GM23338 (cell line): ENCODE data around the gene CYB5RL. TPM values are rescaled to one million over a fixed set of nuclear protein-coding genes. Genes with fewer than 3 reads are reported as not detected.
A peak's percentile ranks its signal among the peaks of the same experiment; 100 is the strongest.

Experiments used
- ATAC-seq: fragments of 200-7000 bp; cut with Tn5 transposase; 3 replicates; pipeline ENCODE4 v1.9.1; 2020
- DNase-seq: peaks from one replicate; pipeline ENCODE4 v3.0.0-alpha.2; 2015; ENCODE audit warnings: low spot score
- H2AFZ ChIP-seq: fragments of 200-600 bp; sonication (generic); 2 replicates; pipeline ENCODE4 v1.8.0; 2016; ENCODE audit warnings: antibody characterized with exemption, mild to moderate bottlenecking, moderate library complexity
- H3F3A ChIP-seq: fragments of 200-600 bp; sonication (generic); replicated peaks from 2 replicates; pipeline ENCODE4 v1.8.0; 2017; ENCODE audit warnings: antibody characterized with exemption, mixed run types, low read depth
- H3K27ac ChIP-seq: fragments of 200-600 bp; sonication (generic); 2 replicates; pipeline ENCODE4 v1.6.1; 2016; ENCODE audit warnings: low read depth
- H3K27me3 ChIP-seq: fragments of 200-600 bp; sonication (generic); 2 replicates; pipeline ENCODE4 v1.8.0; 2016; ENCODE audit warnings: mild to moderate bottlenecking, mixed run types, moderate library complexity; ENCODE audit not compliant: insufficient read depth
- H3K36me3 ChIP-seq: fragments of 200-600 bp; sonication (generic); 2 replicates; pipeline ENCODE4 v1.8.0; 2016; ENCODE audit warnings: mild to moderate bottlenecking; ENCODE audit not compliant: insufficient read depth
- H3K4me1 ChIP-seq: fragments of 200-600 bp; sonication (generic); 2 replicates; pipeline ENCODE4 v1.8.0; 2016; ENCODE audit warnings: mild to moderate bottlenecking, moderate library complexity; ENCODE audit not compliant: insufficient read depth
- H3K4me2 ChIP-seq: fragments of 200-600 bp; sonication (generic); 2 replicates; pipeline ENCODE4 v1.7.1; 2017; ENCODE audit warnings: mixed run types
- H3K4me3 ChIP-seq: fragments of 200-600 bp; sonication (generic); 2 replicates; pipeline ENCODE4 v1.6.1; 2016; ENCODE audit warnings: mixed run types
- H3K79me2 ChIP-seq: fragments of 200-600 bp; sonication (generic); replicated peaks from 2 replicates; pipeline ENCODE4 v1.8.0; 2017; ENCODE audit warnings: mild to moderate bottlenecking; ENCODE audit not compliant: insufficient read depth
- H3K9me2 ChIP-seq: fragments of 200-600 bp; sonication (generic); 2 replicates; pipeline ENCODE4 v1.8.0; 2017; ENCODE audit not compliant: insufficient read depth
- H4K20me1 ChIP-seq: fragments of 200-600 bp; sonication (generic); replicated peaks from 2 replicates; pipeline ENCODE4 v1.8.0; 2017; ENCODE audit warnings: mild to moderate bottlenecking; ENCODE audit not compliant: insufficient read depth
- H3K27ac Mint-ChIP-seq: 2 replicates; pipeline ENCODE4 v1.8.0; 2020; ENCODE audit warnings: inconsistent platforms, mild to moderate bottlenecking, moderate library complexity, mixed read lengths
- H3K27me3 Mint-ChIP-seq: 3 replicates; pipeline ENCODE4 v1.8.0; 2022; ENCODE audit warnings: low read depth, mild to moderate bottlenecking, moderate library complexity, mixed read lengths, inconsistent platforms; ENCODE audit not compliant: insufficient read depth, poor library complexity
- H3K36me3 Mint-ChIP-seq: 3 replicates; pipeline ENCODE4 v1.8.0; 2021; ENCODE audit warnings: low read depth, mild to moderate bottlenecking, inconsistent platforms, moderate library complexity, mixed read lengths
- H3K4me1 Mint-ChIP-seq: 3 replicates; pipeline ENCODE4 v1.8.0; 2020; ENCODE audit warnings: mild to moderate bottlenecking, inconsistent platforms, mixed read lengths
- H3K4me3 Mint-ChIP-seq: 3 replicates; pipeline ENCODE4 v1.8.0; 2021; ENCODE audit warnings: moderate library complexity, mild to moderate bottlenecking, inconsistent platforms, mixed read lengths
- H3K9me3 Mint-ChIP-seq: 3 replicates; pipeline ENCODE4 v1.8.0; 2020; ENCODE audit warnings: moderate library complexity, mild to moderate bottlenecking, inconsistent platforms, mixed read lengths
- CREB1 ChIP-seq: fragments of 250-450 bp; sonication (Bioruptor Pico); IDR thresholded peaks from 2 replicates; pipeline ENCODE4 v1.5.0; 2020; ENCODE audit warnings: low read depth, mild to moderate bottlenecking, moderate library complexity
- CTCF ChIP-seq, 2 experiments: fragments of 200-600 bp in 1 of 2; sonication (generic) in 1 of 2; conservative IDR thresholded peaks; 2 replicates each; pipeline versions ENCODE4 v1.5.1 to v1.6.1; 2016 to 2017; ENCODE audit warnings: antibody characterized with exemption in 2 of 2, low read depth in 2 of 2, mild to moderate bottlenecking in 2 of 2, moderate library complexity in 1 of 2
- ETS1 ChIP-seq: IDR thresholded peaks from 2 replicates; pipeline ENCODE4 v1.6.1; 2016; ENCODE audit warnings: antibody characterized with exemption
- EZH2 ChIP-seq: fragments of 200-600 bp; sonication (generic); IDR thresholded peaks from one replicate; pipeline ENCODE4 v1.8.0; 2017; ENCODE audit warnings: antibody characterized with exemption, mild to moderate bottlenecking, low read depth; ENCODE audit not compliant: unreplicated experiment
- EZH2phosphoT487 ChIP-seq: fragments of 200-600 bp; sonication (generic); IDR thresholded peaks from one replicate; pipeline ENCODE4 v1.8.1; 2018; ENCODE audit warnings: antibody characterized with exemption; ENCODE audit not compliant: unreplicated experiment
- JUNB ChIP-seq: IDR thresholded peaks from one replicate; pipeline ENCODE4 v1.6.1; 2016; ENCODE audit warnings: antibody characterized with exemption; ENCODE audit not compliant: unreplicated experiment
- NANOG ChIP-seq: IDR thresholded peaks from 2 replicates; pipeline ENCODE4 v1.6.1; 2016; ENCODE audit warnings: antibody characterized with exemption, borderline replicate concordance
- POLR2AphosphoS5 ChIP-seq: IDR thresholded peaks from 2 replicates; pipeline ENCODE4 v1.6.1; 2016; ENCODE audit warnings: antibody characterized with exemption, low read depth
- REST ChIP-seq: IDR thresholded peaks from one replicate; pipeline ENCODE4 v1.6.1; 2018; ENCODE audit warnings: antibody characterized with exemption; ENCODE audit not compliant: unreplicated experiment
- STAT1 ChIP-seq: IDR thresholded peaks from one replicate; pipeline ENCODE4 v1.6.1; 2016; ENCODE audit warnings: antibody characterized with exemption; ENCODE audit not compliant: unreplicated experiment
- ZNF114 ChIP-seq: fragments of 250-450 bp; sonication (Bioruptor Pico); IDR thresholded peaks from 2 replicates; pipeline ENCODE4 v1.5.0; 2020; ENCODE audit warnings: mild to moderate bottlenecking, moderate library complexity
- ZNF331 ChIP-seq: fragments of 250-450 bp; sonication (Bioruptor Pico); IDR thresholded peaks from 2 replicates; pipeline ENCODE4 v1.5.0; 2020; ENCODE audit warnings: low read depth, mild to moderate bottlenecking, moderate library complexity
- ZNF462 ChIP-seq: fragments of 250-450 bp; sonication (Bioruptor Pico); IDR thresholded peaks from 2 replicates; pipeline ENCODE4 v1.5.0; 2020; ENCODE audit warnings: mild to moderate bottlenecking, moderate library complexity
- polyA plus RNA-seq: library from polyadenylated mRNA; unstranded; fragments of >200 nt; fragmentation: Nextera tagmentation; extraction: Ambion mirVana; gene quantifications from 2 replicates; pipeline ENCODE4 v1.2.1, GENCODE V29; 2016
- total RNA-seq: library from RNA; depleted of rRNA; stranded (reverse); fragments of >200 nt; shearing (Covaris generic); gene quantifications from 2 replicates; pipeline ENCODE4 v1.2.3, GENCODE V29; 2014

Gene CYB5RL
- total and polyA plus RNA-seq, 2 experiments from 2014 or later = 5.9 to 11.5 TPM

GRCh38 chr1:54224233-54224632, 24.4 kb upstream of the CYB5RL start:
- Histone ChIP-seq H3K4me1 (no peaks in the 10 kb centered on the region; the same call in 1 of the 2 replicates), H2AFZ (no peak overlapping the region), H3F3A (no peaks in the 10 kb centered on the region), H3K36me3 (no peaks in the 10 kb centered on the region), H3K4me3 (no peak overlapping the region), H3K27ac (no peak overlapping the region), H3K4me2 (no peak overlapping the region), H4K20me1 (peaks cover 12% of the 10 kb centered on the region), H3K27me3 (no peaks in the 10 kb centered on the region), H3K79me2 (no peaks in the 10 kb centered on the region), H3K9me2 (no peaks in the 10 kb centered on the region)
- Mint-ChIP-seq H3K27me3 (peaks cover 28% of the 10 kb centered on the region), H3K27ac (peak overlapping the region; percentile 74), H3K4me3 (no peak overlapping the region), H3K4me1 (peaks cover 46% of the 10 kb centered on the region), H3K36me3 (peaks cover 16% of the 10 kb centered on the region), H3K9me3 (no peaks in the 10 kb centered on the region)
- TF ChIP-seq CTCF (conservative IDR thresholded peaks at IDR 0.05; ENCODE audit: low read depth in 2 of 2) = no peak
- no peak for TF ChIP-seq EZH2phosphoT487
- no peak for TF ChIP-seq CREB1
- TF ChIP-seq STAT1 = no peak
- no peak for TF ChIP-seq ZNF462
- TF ChIP-seq REST = no peak
- no peak for TF ChIP-seq ZNF114
- no peak for TF ChIP-seq NANOG
- no peak for TF ChIP-seq JUNB
- TF ChIP-seq ZNF331 (CRISPR knock-in tag) = no peak
- TF ChIP-seq ETS1 = no peak
- TF ChIP-seq EZH2 = no peak
- no peak for TF ChIP-seq POLR2AphosphoS5
- no peak for ATAC-seq
- DNase-seq = no peak
